Lower lobe of right lung (tissue), 2 donors: ENCODE data around the gene SLC43A3. TPM values are rescaled to one million over a fixed set of nuclear protein-coding genes. Genes with fewer than 3 reads are reported as not detected.
A peak's percentile ranks its signal among the peaks of the same experiment; 100 is the strongest.
"Not testable (repeated sequence)": the region's sequence is repeated elsewhere in the genome, so short reads cannot be mapped to it uniquely, and the experiment has no call there.

Experiments
- ATAC-seq, 2 donors: fragments of 200-7000 bp; cut with Tn5 transposase; one replicate each; pipeline ENCODE4 v1.9.1; 2020 to 2022; ENCODE audit warnings: mild to moderate bottlenecking in 2 of 2, moderate library complexity in 2 of 2
- DNase-seq: peaks from one replicate; pipeline ENCODE4 v3.0.0-alpha.2; 2020
- H3K27ac ChIP-seq: fragments of 200-600 bp; one replicate; pipeline ENCODE4 v1.8.0; 2022
- H3K27me3 ChIP-seq: fragments of 200-600 bp; one replicate; pipeline ENCODE4 v1.8.0; 2022; ENCODE audit warnings: low read depth
- H3K36me3 ChIP-seq: fragments of 200-600 bp; one replicate; pipeline ENCODE4 v1.8.0; 2022; ENCODE audit warnings: mild to moderate bottlenecking
- H3K4me1 ChIP-seq: fragments of 200-600 bp; one replicate; pipeline ENCODE4 v1.8.0; 2022
- H3K4me3 ChIP-seq: fragments of 200-600 bp; one replicate; pipeline ENCODE4 v1.8.0; 2022; ENCODE audit warnings: mild to moderate bottlenecking
- H3K9me3 ChIP-seq: fragments of 200-600 bp; one replicate; pipeline ENCODE4 v1.8.0; 2022
- intact Hi-C: fragments of 100-400 bp; cut with DNase I; formaldehyde crosslinking; loops from one replicate; pipeline ENCODE4 v1.11.0; 2022
- total RNA-seq: library from RNA; stranded (reverse); fragmentation: NEBNext Ultra II Directional; extraction: Animal tissue kit (Norgen Biotek cat#: 25700); gene quantifications from one replicate; pipeline ENCODE4 v1.2.1, GENCODE V29; 2021
- TF ChIP-seq, protein P1 (sequence below): fragments of 200-600 bp; IDR thresholded peaks from one replicate; pipeline ENCODE4 v1.8.0; 2022; ENCODE audit warnings: antibody characterized with exemption, mild to moderate bottlenecking
- donor health status: DM: no; HTN: yes; CAD: no; lungs with severe emphysema.

The SLC43A3 gene
- total RNA-seq, 1 donor from 2014 or later: 102 TPM

- Histone ChIP-seq H3K27me3 (no peaks in the 10 kb centered on the region), H3K4me1 (peaks cover 10% of the 10 kb centered on the region), H3K9me3 (no peaks in the 10 kb centered on the region), H3K27ac (peak overlapping the region; percentile 2), H3K36me3 (peaks cover 57% of the 10 kb centered on the region), H3K4me3 (no peak overlapping the region)
- intact Hi-C loops: no loop called here
- DNase-seq (no peak), ATAC-seq (no peak)
- TF ChIP-seq, protein P1, sequence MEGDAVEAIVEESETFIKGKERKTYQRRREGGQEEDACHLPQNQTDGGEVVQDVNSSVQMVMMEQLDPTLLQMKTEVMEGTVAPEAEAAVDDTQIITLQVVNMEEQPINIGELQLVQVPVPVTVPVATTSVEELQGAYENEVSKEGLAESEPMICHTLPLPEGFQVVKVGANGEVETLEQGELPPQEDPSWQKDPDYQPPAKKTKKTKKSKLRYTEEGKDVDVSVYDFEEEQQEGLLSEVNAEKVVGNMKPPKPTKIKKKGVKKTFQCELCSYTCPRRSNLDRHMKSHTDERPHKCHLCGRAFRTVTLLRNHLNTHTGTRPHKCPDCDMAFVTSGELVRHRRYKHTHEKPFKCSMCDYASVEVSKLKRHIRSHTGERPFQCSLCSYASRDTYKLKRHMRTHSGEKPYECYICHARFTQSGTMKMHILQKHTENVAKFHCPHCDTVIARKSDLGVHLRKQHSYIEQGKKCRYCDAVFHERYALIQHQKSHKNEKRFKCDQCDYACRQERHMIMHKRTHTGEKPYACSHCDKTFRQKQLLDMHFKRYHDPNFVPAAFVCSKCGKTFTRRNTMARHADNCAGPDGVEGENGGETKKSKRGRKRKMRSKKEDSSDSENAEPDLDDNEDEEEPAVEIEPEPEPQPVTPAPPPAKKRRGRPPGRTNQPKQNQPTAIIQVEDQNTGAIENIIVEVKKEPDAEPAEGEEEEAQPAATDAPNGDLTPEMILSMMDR: no peak
Observed at GRCh38 chr11:57407010-57407920, 19.7 kb downstream of the SLC43A3 start.

DNA sequence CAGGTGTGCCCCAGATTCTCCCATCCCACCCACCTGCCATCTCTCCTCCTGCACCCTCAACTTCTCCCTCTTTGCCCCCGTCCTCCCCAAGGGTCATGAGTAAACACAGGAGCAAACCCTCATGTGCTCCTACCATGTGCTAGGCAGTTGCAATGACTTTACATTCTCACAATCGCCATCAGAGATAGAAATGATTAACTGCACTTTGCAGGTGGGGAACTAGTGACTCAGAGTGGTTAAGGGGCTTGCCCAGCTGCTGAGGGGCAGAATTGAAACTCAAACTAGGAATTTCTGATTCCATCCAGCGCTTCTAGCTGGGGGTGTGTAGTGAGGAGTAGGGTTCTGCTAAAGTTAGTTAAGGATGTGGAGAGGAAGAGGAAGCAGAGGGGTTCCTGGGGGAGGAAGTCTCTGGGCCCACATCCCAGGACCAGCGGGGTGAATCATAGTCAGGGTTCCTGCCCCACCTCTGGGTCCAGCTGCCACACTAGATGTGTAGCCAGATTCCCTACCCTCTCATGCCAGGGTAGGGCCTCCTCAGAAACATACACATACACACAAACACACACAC is 20.5 kb downstream of the SLC43A3 start:
- H3K36me3 ChIP-seq: peaks cover 49% of the 10 kb centered on the region
- H3K27me3 ChIP-seq: no peaks in the 10 kb centered on the region
- no peaks in the 10 kb centered on the region for H3K9me3 ChIP-seq
- intact Hi-C loops: no loop called here
- H3K4me3 ChIP-seq: no peak overlapping the region
- H3K4me1 ChIP-seq: peaks cover 10% of the 10 kb centered on the region
- TF ChIP-seq, protein P1: no peak
- DNase-seq (no peak), ATAC-seq (peak; percentile 48 to 54)
- peak overlapping the region; percentile 2 for H3K27ac ChIP-seq

DNA sequence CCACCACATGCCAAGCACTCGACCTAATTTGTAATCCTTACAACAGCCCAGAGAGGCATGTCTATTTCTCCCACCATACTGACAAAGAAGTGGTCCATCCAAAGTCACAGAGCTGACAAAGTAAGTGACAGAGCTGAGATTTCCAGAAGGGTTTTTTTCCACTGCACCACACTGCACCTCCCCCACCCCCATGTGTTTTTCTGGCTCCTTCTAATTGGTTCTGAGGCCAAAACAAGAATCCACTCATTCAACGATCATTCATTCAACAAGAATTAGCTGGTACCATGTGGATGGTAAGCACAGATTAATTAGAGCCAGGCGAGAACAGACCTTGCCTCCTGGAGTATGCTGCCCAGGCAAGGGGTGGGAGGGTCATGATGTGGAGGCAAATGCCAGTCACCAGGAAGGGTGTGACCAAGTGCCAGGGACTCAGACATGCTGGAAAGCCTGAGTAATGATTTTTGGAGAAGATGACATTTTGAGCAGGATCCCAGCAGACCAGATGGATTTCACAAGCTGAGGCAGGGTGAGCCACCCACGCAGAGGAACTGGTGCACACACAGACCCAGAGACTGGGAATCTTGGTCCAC is 21.6 kb downstream of the SLC43A3 start:
- Histone ChIP-seq H3K36me3 (peaks cover 38% of the 10 kb centered on the region), H3K9me3 (no peaks in the 10 kb centered on the region), H3K27me3 (no peaks in the 10 kb centered on the region), H3K27ac (no peak overlapping the region), H3K4me1 (peaks cover 10% of the 10 kb centered on the region), H3K4me3 (no peak overlapping the region)
- TF ChIP-seq, protein P1: no peak
- DNase-seq (no peak), ATAC-seq (no peak)
- intact Hi-C loops: no loop called here

DNA sequence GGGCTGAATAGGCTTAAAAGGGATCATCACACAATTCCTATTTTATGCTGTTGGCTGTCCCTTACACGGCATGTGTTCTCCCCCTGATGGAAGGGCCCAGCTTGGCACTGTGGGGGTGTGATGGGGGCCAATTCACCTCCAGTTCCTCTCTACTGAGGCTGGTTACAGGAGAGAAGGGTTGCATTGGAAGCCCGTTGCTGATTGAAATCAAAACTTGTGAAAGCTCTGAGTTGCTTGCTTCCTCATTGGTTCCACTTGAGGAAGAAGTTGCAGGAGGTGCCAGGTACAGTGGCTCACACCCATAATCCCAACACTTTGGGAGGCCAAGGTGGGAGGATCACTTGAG is 23.1 kb downstream of the SLC43A3 start:
- H3K36me3 ChIP-seq: peaks cover 22% of the 10 kb centered on the region
- no peak for DNase-seq

DNA sequence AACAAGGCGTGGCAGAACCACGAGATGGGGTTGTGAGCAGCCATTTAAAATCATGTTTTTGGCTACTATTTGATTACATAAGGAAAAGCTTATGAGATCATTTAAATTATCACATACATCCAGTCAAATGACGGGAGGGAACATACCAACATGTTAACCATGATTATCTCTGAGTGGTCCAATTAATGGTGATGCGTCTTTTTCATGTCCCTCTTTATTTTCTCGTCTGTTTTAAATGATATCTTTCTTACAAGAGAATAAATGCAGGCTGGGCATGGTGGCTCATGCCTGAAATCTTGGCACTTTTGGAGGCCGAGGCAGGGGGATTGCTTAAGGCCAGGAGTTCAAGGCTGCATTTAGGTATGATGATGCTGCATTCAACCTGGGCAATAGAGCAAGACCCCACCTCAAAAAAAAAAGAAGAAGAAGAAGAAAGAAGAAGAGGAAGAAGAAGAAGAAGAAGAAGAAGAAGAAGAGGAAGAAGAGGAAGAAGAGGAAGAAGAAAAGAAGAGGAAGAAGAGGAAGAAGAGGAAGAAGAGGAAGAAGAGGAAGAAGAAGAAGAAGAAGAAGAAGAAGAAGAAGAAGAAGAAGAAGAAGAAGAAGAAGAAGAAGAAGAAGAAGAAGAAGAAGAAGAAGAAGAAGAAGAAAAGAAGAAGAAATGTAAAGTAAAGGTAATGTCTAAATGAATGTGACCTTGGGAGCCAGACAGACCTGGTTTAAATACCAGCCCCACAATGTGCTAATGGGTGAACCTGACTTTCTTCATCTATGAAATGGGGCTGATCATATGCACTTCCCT is 23.7 kb downstream of the SLC43A3 start:
- intact Hi-C loops, ATAC-seq, H3K9me3 ChIP-seq, H3K27ac ChIP-seq, H3K4me3 ChIP-seq, H3K27me3 ChIP-seq, DNase-seq: not testable (repeated sequence)
- Histone ChIP-seq H3K4me1 (peaks cover 10% of the 10 kb centered on the region), H3K36me3 (peaks cover 16% of the 10 kb centered on the region)

More for the DNA sequence above, 23.1 kb downstream of the SLC43A3 start:
- TF ChIP-seq, protein P1: no peak
- peaks cover 10% of the 10 kb centered on the region for H3K4me1 ChIP-seq
- ATAC-seq: no peak
- H3K4me3 ChIP-seq: no peak overlapping the region
- no peaks in the 10 kb centered on the region for H3K9me3 ChIP-seq
- intact Hi-C loops: no loop called here
- no peaks in the 10 kb centered on the region for H3K27me3 ChIP-seq
- no peak overlapping the region for H3K27ac ChIP-seq
